HuH-7 (cell line): ENCODE measurements around the gene HOXD9.

Experiments used
- DNase-seq: peaks from one replicate; pipeline ENCODE4 v3.0.0; 2011; ENCODE audit warnings: low spot score

Gene HOXD9

DNA sequence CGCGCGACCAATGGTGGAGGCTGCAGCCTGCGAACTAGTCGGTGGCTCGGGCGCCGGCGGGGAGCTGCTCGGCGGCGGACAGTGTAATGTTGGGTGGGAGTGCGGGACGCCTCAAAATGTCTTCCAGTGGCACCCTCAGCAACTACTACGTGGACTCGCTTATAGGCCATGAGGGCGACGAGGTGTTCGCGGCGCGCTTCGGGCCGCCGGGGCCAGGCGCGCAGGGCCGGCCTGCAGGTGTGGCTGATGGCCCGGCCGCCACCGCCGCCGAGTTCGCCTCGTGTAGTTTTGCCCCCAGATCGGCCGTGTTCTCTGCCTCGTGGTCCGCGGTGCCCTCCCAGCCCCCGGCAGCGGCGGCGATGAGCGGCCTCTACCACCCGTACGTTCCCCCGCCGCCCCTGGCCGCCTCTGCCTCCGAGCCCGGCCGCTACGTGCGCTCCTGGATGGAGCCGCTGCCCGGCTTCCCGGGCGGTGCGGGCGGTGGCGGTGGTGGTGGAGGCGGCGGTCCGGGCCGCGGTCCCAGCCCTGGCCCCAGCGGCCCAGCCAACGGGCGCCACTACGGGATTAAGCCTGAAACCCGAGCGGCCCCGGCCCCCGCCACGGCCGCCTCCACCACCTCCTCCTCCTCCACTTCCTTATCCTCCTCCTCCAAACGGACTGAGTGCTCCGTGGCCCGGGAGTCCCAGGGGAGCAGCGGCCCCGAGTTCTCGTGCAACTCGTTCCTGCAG, at the start of gene HOXD9:
TSS of gene HOXD9 (plus strand) at position 37 of the 728 bp plus-strand sequence. CDS start at position 87, 50 bp downstream.
- DNase-seq, result no peak

DNA sequence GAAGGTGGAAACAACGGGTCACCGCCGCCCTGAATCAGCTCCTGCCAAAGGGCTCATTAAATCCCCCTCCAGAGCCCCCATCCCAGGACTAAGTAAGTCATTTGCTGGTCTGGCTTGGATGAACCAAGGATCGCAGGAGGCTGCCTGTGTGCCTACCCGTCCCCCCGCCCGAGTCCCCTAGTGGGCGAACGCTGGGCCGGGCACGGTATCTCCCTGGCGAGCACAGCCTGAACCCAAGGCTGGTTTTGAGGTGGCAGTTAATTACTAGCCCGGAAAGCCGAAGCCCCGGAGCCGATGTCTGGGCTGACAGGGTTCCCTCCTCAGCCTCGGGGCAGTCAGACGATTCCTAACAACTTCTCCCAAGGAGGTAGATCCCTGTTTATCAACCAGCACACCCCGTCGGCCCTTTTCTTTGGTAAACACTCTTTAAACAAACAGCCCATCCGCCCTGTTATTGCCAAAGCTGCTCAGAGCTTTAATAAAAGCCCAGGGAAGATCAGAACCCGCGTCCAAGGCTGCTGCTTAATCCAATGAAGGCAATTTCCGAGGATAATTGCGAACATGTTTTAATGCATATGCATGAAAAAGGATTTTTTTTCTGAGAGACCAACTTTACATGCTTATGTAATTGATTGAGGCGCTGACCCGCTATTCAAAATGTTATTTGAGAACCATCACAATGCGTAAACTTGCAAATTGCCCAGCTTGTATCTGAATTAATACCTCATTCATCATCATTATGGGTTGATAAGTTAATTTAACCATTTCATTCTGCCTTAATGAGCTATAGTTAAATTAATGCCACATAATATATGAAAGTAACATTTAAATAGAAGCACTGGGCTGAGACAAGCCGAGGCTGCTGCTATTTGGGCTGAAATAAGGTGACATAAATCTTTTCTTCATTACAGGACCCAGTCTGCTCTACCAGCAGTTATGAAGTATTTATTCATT, 49.3 kb upstream of the HOXD9 start:
- DNase-seq, result no peak

DNA sequence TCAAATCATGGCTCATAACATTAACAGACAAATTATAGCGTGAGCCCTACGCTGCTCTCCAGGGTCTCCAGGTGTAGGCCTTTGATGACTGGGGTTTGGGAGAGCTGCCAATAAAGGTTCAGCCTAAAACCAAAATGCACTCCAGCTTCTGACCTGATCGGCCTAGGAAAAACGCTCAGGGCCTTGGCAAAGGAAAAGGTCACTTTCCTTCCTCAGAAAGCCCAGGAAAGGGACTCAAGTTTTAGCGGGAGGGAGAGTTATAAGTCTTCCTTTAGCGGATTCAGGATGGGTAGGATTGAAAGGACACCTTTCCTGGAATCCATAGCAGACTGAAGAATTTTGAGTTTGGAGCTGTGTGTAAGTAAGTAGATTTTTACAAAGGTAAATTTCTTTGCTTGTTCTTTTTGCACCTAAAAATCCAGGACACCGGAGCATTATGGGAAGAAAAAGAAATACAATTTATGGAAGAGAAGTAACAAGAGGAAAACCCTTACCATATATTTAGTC, 47.5 kb upstream of the HOXD9 start:
- no peak for DNase-seq

DNA sequence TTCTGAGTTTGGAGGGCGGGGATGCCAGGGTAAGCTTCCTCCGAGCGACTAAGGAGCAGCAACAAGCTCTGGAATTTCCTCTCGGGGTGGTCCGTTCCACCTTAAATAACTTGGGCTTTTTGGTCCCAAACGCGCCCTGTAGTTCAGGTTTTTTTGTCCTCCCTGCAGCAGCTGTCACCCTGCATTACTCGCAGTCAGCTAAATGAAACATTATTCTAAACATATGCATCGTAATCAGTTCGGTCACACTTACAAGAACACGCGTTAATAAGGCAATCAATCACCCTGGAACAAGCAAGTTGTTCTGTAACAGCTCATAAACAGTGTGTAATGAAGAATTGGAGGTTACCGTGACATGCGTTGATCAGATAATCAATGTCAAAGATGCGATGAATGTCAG, 47.0 kb upstream of the HOXD9 start:
- no peak for DNase-seq

DNA sequence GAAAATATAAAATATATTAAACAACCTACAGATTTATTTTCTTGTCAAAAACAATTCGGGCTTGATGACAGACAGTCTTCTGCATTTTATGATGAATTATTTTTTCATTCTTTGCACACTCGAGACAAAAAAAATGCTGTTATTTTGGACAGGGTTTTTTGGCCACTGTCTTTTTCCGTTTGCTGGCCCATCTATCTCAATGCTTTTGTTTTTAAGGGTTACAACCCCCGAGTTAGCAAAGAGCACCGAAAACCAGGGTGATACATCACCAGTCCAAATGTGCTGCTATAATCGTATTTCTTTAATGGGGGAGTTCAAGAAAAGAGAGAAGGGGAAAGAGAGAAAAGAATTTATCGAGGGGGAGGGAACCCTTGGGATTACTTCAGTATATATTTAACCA, 46.5 kb upstream of the HOXD9 start:
- no peak for DNase-seq

DNA sequence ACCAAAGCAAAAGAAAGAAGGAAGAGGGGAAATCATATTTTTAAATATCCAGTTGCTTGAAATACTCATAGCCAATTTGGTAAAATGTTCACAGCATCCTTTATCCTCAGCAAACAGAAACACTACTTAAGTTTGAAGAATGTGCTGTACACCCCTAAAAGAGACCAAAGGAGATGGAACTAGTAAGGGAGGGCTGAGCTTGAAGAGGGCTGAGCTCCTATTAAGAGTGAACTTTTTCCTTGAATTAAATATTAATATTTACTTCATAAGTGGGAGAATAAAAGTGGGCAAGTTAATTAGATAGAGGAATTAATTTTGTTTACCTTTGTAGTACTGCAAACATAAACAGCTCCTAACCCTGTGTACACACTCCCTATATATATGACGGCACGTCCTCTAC, 45.7 kb upstream of the HOXD9 start:
- no peak for DNase-seq

DNA sequence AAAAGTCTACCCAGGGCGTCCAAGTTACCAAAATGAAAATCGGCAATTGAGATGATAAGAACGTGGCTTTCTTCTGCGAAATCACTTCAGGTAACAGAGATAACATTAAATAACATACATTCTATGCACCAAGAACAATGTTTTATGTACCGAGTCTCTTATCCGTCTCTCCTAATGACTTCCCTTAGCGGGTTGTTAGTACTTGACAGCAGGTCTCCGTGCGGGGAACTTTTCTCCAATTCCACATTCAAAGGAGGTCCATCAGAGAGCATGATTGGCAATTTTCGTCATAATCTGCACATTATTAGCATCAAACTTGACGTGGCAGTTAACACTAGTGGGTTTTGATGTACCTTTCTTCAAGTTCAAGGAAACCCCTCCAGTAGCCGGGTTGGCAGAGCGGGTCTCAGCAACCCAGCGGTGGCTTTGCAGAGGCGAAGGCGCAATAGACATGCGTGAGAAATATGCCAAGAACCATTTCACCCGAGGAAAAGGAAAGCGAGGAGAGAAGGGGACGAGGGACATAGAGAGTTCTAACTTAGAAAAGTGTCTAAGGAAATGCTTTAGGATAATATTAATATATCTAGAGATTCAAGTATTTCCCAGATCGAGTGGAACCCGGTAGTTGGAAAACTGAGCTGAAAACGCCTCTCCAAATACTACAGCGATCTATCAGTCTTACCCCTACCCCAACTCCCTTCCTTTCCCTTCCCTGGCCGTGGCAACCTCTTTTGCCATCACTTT, 43.8 kb upstream of the HOXD9 start:
- no peak for DNase-seq

DNA sequence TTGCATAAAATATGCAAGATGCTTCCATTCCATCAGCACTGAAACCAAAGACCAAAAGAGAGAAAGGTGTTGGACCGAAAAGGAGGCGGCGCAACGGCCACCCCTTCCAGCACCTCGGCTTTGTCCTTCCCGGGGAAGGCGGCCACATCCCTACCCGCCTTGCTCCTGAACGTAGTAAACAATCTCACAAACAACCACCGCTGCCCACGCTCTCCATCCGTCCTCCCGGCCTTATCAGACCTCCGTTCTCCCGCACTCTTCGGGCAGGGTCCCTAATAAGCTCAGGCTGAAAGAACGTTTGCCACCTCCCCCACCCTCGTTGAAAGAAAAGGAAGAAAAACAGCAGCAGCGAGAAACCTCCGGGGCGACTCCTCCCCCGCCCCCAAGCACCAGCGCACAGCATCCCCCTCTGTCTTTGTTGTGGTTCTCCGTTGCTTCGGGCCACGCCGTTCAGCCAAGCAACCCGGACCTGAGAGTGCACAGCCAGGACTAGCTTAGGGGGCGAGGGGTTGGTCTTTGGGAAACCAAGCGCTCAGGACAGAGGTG, 43.2 kb upstream of the HOXD9 start:
- DNase-seq, result no peak

DNA sequence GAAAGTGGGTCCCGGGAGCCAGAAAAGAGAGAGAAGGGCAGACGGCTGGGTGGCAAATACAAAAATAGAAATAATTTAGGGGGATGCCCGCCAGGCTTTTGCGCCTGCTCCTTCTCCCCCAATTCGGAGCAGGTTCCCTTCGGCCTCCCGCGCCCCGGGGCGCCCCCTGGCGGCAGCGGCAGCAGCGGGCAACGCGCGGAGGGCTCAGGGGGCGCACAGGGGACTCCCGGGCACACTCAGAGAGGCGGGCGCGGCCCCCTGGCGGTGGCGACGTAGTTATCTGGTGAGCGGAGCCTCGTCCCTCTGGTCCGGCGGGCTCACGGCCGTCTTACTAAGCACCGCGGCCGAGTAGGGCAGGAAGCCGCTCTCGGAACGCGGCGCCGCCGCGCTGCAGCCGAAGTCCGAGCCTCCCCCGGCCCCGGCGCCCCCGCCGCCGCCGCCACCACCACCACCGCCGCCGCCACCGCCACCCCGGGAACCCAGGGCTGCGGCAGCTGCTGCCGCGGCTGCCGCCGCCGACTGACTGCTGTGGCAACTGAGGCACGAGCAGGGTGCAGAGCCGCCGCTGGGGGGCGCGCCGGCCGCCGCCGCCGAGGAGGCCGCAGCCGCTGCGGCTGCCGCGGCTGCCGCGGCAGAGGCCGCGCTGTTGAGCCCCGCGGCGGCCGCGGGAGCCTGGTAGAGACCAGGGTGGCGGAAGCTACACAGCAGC, 42.5 kb upstream of the HOXD9 start:
- no peak for DNase-seq

DNA sequence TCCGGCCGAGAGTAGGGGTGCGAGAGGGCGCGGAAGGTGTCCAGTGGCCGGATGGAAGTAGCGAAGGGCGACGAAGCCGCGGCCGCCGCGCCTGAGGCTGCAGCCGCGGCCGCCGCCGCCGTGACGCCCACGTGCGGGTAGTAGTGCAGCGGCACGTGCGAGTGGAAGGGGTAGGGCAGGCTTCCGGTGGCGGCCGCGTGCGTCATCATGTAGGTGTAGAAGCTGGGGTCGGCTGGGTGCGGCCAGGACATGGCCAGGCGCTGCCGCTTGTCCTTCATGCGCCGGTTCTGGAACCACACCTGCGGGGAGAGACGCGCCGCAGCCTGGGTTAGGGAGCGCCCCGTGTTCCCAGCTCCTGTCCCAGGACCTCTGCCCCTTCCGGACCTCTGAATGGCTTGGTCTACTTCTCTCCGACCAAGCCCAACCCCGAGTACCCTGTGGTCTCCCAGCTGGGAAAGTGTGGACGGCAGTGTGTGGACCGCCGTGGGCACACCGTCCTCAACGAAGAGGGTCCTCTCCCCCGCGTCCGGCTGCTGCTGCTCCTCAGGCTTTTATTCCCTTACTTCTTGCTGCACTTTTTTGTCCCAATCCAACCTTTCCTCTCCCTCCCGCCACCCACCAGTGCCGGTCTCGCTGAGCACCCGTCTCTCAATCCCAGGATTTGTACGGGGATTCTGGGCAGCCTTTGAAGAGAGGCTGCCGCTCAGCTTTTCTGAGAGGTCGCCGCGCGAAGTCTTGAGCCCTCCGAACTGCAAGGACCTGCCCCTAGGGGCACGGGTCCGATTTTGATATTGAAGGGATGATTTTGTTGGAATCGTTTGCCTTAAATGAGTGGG, 41.8 kb upstream of the HOXD9 start:
- no peak for DNase-seq

DNA sequence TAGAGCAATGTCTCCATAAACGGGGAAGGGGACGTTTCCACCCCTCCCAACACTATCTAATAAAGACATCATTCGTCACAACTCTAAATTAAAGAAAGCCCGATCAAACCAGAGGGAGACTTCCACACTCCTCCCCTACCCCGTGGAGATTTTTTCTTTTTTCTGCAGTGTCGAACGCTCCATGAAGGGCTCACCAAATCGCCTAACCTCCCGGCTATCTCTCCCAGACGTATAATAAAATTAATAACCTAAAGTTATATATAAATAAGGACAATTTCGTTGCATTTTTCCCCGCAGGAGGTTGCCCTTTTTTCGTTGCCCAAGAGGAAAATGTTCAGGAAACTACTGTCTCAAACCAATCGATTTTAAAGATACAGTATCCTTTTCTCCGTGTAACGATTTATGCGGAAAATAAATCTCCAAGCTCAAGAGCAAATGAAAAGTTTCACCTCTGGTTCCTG, 41.1 kb upstream of the HOXD9 start:
- DNase-seq, result no peak

DNA sequence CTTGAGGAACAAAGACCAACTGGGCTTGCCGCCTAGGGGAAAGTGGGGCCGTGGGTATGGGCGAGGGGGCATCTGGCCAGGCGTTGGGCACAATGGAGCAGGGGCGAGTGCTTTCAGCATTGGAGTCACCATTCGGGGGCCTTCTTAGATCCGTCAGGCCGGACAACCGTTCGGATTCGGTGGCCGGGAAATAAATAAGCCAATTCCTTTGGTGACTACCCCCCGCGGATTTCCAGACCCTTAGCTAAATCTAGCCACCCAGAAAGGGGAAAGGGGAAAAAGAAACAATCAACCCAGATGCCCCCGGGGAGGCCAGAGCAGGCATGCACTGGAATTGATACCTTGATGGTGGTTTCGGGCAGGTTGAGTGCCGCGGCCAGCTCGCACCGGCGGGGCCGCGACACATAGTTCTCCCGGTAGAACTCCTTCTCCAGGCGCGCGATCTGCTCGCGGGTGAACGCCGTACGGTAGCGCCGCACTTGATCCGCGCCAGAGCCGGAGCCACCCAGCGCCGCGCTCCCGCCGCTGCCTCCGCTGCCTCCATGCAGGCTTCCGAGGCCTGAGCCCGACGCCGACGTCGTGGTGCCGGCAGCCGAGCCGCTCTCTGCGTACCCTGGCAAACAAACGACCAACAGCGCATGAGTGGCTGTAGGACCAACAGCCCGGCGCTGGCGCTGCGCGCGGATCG, 40.5 kb upstream of the HOXD9 start:
- DNase-seq, result no peak

DNA sequence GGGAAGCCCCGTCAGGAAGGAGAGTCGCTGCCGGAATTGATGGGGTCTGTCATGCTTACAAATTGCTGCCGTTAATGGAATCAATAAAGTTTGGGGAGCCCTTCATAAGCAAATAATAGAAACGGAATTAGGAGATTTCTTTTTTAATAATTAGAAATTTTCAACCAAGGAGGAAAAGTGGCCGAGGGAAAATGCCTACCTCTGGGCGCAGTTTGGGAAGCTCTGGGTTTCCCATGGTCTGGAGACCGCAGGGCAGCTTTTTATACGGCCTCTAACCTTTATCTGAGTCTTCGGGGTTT, 40.0 kb upstream of the HOXD9 start:
- no peak for DNase-seq

DNA sequence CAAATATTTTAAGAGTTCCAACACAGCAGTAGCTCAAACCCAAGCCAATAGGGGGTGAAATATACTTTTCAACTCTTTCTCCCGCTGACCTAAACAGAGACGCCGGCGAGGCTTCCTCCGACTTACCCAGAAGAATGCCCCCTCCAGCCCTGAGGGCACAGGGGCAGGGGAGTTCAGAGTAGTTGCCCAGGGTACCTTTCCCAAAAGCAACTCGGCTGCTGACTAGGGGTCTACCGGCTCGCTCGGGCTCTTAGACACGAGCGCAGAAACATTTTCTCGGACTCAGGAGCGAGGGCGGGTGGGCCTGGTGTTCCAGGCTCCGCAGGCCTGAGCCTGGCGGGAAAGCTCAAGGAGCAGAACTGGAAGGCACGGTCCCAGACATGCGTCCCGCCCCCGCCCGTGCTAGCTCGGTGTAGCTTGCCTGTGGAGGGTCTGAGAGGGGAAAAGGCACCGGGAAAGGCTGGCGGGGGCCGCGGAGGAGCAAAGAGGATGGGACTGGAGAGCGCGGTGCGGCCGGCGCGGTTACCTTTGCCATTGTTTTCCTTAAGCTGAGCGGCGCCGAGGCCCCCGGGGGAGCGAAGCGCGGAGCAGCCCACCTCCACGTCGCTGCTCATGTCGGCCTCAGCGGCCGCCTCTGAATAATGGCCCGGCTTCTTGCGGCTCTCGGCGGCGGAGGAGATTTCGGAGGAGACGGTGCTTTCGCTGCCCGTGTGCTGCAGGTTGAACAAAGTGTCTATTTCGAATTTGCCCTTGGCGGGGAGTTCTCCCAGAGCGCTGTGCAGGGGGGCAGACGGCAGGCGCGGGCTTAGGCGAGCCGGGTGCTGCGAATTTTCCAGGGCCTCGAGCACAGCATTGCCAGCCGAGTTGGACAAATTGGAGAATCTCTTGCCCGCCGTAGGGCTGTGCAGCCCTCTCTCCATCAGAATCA, 39.4 kb upstream of the HOXD9 start:
- no peak for DNase-seq

DNA sequence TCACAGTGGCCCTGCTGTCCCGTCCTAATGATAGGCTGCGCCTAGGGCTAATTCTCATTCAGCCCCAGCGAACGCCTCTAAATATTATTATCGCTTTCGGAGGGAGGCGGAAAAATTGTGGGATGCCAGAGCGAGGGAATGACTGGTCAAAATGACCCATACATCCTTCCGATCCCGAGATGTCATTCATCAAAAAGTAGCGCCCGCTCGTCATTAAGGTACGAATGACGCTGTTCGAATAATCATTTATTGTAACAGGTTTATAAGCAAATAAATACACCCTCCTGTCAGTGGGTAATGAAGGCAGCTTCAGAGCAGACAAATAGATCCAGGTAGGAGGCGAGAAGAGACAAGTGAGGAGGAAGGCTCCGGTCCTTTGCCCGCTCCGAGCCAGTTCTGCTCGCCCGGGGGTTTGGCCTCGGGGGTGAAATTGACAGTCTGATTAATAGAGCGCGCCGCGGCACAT, 38.7 kb upstream of the HOXD9 start, which contains the start of gene EVX2:
TSS of gene EVX2 (minus strand) at position 167 of the 466 bp plus-strand sequence. CDS start 186 bp downstream, outside the sequence.
- DNase-seq, result no peak

DNA sequence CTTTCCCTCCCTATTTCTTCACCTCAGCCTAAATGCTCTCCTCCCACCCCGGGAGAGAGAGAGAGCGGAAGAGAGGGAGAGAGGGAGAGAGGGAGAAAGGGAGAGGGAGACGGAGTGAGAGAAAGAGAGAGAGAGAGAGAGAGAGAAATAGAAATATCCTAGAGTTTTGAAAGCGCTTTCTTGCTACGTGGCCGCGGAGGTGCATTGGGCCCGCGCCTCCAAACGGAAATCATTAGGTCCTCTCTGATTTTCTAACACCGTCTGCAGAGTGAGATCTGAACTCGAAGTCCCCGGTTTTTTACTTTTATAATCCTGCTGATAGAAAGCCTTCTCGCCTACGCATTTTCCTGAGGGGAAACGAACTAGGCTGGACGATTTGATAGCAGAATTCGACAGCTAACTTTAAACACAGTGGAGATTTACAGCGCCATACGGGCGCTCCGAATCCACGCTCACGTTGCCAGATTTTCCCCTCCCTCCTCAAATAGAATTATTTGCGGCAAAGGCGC, 37.9 kb upstream of the HOXD9 start:
- DNase-seq, result no peak

DNA sequence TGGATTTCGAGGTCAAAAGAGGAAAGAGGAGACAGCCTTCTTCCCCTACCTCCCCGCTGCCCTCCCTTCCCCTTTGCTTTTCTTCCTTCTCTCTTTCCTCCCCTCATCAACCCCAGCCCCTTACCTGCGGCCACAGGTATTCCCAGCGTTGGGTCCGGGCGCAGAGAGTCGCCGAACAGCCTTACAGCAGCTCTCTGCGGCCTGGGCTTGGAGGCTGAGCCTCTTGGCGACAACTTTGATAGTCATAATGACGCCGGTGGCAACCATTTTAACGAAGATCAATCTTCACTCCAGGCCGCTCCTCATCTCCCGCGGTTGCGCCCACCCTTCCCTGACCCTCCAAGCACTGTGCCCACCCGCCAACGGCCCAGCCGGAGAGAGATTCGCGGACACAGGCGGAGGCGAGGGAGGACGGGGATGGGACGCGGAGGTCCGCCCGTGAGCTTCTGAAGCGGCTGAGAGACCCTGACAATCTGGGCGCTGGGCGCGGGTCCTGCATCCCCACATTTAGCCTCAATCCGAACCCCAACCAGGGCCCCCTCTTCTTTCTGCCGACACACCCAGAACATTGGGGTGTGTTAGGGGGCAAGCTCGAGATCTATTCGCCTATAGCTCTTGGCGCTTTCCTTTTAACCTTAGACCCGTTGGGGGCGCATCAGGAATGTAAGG, 37.3 kb upstream of the HOXD9 start:
- DNase-seq, result no peak
